ENCODE measurements around the gene MCTS1.
"Not testable (repeated sequence)": the region's sequence is repeated elsewhere in the genome, so short reads cannot be mapped to it uniquely, and the experiment has no call there.

Gene MCTS1

DNA sequence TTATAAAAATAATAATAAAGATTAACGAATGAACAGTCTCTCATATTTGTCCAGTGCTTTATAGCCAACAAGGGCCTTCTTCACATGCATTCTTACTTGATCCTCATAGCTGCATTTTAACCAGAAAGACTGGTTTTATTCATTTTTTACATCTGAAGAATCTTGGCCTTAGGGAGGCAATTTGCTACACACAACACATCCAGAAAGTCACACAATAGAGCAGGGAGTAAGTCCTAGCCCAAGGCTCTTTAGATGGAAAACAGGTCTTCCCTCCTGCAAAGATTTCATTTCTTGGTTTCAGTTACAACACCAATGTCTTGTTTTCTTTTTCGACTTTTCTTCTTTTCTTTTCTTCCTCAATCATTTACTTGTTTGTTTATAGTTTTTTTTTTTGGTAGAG, 39.0 kb downstream of the MCTS1 start:
- no peak overlapping the region for H3K4me3 Mint-ChIP-seq
- H3K36me3 Mint-ChIP-seq (ENCODE audit: low read depth), result no peaks in the 10 kb centered on the region
- no peaks in the 10 kb centered on the region for H3K27me3 Mint-ChIP-seq (ENCODE audit: low read depth)
- no peak overlapping the region for H3K27ac Mint-ChIP-seq
- TF ChIP-seq CTCF (IDR thresholded peaks at IDR 0.05; ENCODE audit: unreplicated experiment in 3 of 3), result no peak
- peaks cover 10% of the 10 kb centered on the region for H3K9me3 Mint-ChIP-seq
- no peaks in the 10 kb centered on the region for H3K4me1 Mint-ChIP-seq

DNA sequence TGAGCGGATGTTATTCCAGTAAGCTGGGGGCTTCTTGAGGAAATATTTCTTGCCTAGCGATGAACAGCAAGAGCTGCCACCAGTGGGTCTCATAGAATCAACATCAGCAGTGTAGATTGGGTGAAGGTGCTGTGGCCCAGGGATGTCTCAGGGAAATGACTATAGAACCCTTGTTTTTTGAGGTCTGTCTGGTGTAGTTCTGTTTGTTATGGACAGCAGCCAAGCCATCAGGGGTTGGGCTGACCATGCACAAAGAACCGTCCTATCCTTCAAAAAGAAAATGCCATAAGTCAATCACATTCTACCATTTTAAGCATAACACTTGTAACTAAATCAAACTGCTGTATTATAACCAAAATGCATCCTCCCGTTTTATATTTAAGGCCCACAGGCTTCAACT, 43.2 kb downstream of the MCTS1 start:
- Mint-ChIP-seq H3K27me3 (ENCODE audit: low read depth) (no peaks in the 10 kb centered on the region), H3K27ac (no peak overlapping the region), H3K4me3 (no peak overlapping the region), H3K36me3 (ENCODE audit: low read depth) (no peaks in the 10 kb centered on the region), H3K4me1 (no peaks in the 10 kb centered on the region), H3K9me3 (peaks cover 13% of the 10 kb centered on the region)
- no peak for TF ChIP-seq CTCF (IDR thresholded peaks at IDR 0.05; ENCODE audit: unreplicated experiment in 3 of 3)

- not testable (repeated sequence) for H3K36me3 Mint-ChIP-seq (ENCODE audit: low read depth); H3K9me3 Mint-ChIP-seq; H3K4me1 Mint-ChIP-seq; H3K27me3 Mint-ChIP-seq (ENCODE audit: low read depth); H3K4me3 Mint-ChIP-seq; H3K27ac Mint-ChIP-seq
Observed at GRCh38 chrX:120652256-120652655, 48.4 kb downstream of the MCTS1 start.

DNA sequence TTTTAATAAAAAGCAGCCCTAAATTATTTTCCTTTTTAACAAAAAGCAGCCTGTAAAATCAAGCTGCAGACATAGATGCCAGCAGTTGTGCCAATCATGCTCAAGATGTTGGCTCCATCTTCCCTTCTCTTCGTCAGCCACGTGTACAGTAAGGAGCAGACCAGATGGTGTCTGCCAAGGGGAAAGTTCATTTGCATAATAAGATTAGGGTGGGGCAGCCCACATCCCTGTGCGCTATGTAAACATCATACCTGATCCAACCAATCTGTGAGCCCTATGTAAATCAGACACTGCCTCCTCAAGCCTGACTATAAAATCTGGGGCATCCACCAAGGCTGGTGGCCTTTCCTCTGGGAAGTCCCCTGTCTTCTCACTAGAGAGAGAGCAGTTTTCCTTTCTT, 49.1 kb downstream of the MCTS1 start:
- Mint-ChIP-seq H3K27me3 (ENCODE audit: low read depth) (no peaks in the 10 kb centered on the region), H3K9me3 (peaks cover 8% of the 10 kb centered on the region), H3K4me3 (no peak overlapping the region), H3K36me3 (ENCODE audit: low read depth) (no peaks in the 10 kb centered on the region), H3K4me1 (no peaks in the 10 kb centered on the region), H3K27ac (no peak overlapping the region)
- no peak for TF ChIP-seq CTCF (IDR thresholded peaks at IDR 0.05; ENCODE audit: unreplicated experiment in 3 of 3)

GRCh38 chrX:120660637-120661036, 56.7 kb downstream of the MCTS1 start:
- H3K27me3 Mint-ChIP-seq (ENCODE audit: low read depth), result no peaks in the 10 kb centered on the region
- no peak overlapping the region for H3K4me3 Mint-ChIP-seq
- peaks cover 7% of the 10 kb centered on the region for H3K9me3 Mint-ChIP-seq
- no peak for TF ChIP-seq CTCF (IDR thresholded peaks at IDR 0.05; ENCODE audit: unreplicated experiment in 3 of 3)
- no peaks in the 10 kb centered on the region for H3K4me1 Mint-ChIP-seq
- no peaks in the 10 kb centered on the region for H3K36me3 Mint-ChIP-seq (ENCODE audit: low read depth)
- no peak overlapping the region for H3K27ac Mint-ChIP-seq

Data from nephron (organoid).